ELR (cell line): ENCODE results near the gene ABAT.
"Not testable (repeated sequence)": the region's sequence is repeated elsewhere in the genome, so short reads cannot be mapped to it uniquely, and the experiment has no call there.

Source experiments
- DNase-seq: peaks from one replicate; pipeline ENCODE4 v3.0.0-alpha.2; 2015; ENCODE audit warnings: low read depth

ABAT gene

GRCh38 chr16:8742068-8742467, 67.7 kb downstream of the ABAT start:
- DNase-seq = no peak

DNA sequence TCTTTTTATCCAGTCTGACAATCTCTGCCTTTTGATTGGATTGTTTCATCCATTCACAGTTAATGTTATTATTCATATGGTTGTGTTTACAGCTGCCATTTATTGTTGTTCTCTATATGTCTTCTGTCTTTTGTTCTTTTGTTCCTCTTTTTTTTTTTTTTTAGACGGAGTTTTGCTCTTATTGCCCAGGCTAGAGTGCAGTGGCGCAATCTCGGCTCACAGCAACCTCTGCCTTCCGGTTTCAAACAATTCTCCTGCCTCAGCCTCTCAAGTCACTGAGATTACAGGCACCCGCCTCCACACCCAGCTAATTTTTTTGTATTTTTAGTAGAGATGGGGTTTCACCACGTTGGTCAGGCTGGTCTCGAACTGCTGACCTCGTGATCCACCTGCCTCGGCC, 74.5 kb downstream of the ABAT start:
- not testable (repeated sequence) for DNase-seq

GRCh38 chr16:8751481-8752311, 77.3 kb downstream of the ABAT start:
- peak; percentile 61 for DNase-seq

GRCh38 chr16:8752706-8753105, 78.3 kb downstream of the ABAT start:
- no peak for DNase-seq

DNA sequence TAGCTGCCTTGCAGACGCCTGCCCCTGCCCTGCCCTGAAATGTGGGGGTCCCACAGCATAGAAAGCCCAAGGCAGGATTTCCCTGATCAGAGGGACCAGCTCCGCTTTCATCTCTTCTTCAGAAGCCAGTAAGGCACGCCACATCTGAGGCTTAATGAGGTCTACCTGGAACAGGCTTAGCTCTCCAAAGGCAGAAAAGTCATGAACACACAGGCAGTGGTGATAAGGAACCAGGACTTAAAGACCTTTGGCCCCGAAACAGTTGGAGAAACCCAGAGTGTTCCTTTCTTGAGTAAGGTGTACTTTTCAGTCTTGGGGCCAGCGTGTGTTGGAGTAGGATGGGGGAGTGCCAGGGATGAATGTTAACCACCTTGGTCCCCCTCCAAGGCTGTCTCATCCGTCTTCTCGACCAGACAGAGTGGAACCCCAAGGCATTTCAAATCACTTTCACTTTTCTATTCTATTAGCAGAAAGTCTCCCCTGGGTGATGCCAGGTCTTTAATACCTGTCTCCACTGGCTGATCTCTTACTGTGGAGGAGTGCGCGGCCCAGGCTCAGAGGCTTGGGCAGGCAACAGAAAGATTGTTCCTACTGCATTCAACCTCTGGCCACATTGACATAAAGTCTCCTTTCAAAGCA, 79.1 kb downstream of the ABAT start:
- DNase-seq = no peak

- no peak for DNase-seq
Measured at GRCh38 chr16:8756755-8757154, 82.3 kb downstream of the ABAT start.

- no peak for DNase-seq
Measured at GRCh38 chr16:8758022-8758421, 83.6 kb downstream of the ABAT start.

GRCh38 chr16:8760021-8760420, 85.6 kb downstream of the ABAT start:
- DNase-seq = no peak

DNA sequence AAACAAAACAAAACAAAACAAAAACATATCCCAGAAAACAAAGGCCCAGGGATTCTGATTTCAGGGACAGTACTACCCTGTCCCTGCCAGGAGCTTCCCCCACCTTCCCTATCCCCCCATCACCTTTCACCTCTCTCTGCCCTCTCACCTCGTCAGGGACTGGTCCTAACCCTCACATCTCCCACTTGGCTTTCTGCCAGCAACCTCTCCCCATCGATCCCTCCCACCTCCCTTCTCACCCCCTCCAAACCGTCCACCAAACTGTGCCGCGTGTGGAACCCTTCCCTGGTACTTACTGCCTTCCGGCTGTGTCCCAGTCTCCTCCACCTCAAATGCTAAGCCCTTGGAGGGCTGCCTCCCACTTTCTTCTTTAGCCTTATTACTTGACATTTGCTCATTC, 86.7 kb downstream of the ABAT start:
- DNase-seq = no peak

DNA sequence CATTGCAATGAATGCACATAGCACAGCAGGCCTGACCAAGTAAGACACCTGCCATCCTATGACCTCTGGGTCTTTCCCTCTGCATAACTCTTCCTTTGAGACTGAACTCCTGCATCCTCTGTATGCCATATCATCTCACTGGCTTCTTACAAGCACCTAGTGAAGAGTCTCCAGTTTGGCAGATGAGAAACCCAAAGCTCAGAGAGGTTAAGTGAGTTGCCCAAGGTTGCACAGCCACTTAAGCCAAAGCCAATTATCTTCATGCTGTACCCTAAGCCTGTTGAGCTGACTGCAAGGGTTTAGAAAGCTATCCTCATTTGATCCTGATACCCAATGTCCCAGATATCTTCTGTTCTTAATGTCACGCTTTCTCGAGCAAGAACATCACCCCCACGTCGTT, 87.8 kb downstream of the ABAT start:
- no peak for DNase-seq

DNA sequence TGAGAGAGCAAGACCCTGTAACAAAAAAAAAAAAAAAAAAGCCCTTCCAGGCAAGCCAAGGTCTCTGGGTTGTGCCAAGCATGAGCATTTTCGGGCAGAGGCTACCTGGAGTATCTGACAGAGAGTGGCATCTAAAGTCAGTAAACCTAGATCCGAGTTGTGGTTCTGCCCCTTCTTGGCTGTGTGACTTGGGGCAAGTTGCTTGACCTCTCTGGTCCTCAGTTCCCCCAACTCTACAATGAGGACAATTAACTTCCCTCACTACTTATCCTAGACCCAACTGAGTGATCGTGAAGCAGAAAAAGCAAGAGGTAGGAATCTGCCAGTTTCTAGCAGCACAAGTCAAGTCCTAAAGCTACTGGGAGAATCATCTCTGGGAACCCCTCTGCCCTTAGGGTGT, 88.7 kb downstream of the ABAT start:
- DNase-seq = no peak

DNA sequence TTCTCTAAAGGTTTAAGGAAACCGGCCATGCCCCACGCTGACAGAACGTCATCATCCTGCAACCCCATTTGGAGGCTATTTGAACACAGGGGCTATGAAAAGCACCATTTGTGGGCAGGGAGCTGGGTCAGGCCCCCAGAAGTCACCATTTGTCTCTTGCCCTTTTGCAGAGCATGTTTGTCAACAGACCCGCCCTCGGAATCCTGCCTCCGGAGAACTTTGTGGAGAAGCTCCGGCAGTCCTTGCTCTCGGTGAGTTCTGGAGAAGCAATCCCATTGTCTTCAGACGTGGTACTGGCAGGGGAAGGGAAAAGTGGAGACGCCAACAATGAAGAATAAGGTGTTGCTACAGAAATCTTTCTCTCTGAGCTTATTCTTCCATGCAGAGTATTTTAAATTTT, 89.5 kb downstream of the ABAT start:
- DNase-seq = no peak

DNA sequence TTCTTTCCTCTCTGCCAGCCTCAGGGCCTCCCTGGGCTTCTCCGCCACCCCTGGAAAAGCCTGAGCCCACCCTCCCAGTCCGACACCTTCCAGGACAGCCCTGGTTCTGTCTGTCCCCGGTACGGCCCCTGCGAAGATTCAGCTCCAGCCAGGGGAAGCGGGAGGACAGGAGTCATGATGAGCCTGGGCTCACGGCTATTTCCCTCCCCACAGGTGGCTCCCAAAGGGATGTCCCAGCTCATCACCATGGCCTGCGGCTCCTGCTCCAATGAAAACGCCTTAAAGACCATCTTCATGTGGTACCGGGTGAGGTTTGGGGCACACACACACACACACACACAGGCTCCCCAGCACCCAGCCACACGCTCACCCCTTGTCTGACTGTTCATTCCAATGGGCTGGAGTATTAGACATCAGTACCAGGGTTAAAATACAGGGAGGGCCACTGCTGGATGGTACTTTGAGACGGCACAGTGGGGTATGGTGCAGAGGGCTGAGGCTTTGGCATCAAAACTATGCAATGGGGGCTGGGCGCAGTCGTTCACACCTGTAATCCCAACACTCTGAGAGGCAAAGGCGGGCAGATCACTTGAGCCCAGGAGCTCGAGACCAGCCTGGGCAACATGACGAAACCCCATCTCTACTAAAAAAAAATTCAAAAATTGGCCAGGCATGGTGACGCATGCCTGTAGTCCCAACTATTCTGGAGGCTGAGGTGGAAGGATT, 90.3 kb downstream of the ABAT start:
- DNase-seq = no peak

- DNase-seq = no peak
Measured at GRCh38 chr16:8767176-8767575, 92.8 kb downstream of the ABAT start.

GRCh38 chr16:8768283-8768682, 93.9 kb downstream of the ABAT start:
- DNase-seq = no peak

DNA sequence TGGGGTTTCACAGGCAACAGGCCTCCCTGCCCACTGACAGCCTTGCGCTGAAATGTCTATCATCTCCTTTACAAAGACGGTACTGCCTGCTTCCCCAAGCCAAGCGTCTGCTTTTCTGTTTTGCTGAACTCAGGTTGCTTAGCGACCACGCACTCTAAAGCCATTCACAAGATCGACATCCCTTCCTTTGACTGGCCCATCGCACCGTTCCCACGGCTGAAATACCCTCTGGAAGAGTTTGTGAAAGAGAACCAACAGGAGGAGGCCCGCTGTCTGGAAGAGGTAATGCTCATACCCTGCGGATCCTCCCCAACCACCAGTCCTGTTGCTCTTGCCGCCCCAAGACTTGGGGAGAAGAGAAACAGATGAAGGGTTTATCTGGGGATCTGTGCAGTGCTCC, 94.3 kb downstream of the ABAT start:
- DNase-seq = no peak

- no peak for DNase-seq
Measured at GRCh38 chr16:8773537-8773936, 99.1 kb downstream of the ABAT start.

GRCh38 chr16:8774208-8774607, 99.8 kb downstream of the ABAT start:
- DNase-seq = no peak

DNA sequence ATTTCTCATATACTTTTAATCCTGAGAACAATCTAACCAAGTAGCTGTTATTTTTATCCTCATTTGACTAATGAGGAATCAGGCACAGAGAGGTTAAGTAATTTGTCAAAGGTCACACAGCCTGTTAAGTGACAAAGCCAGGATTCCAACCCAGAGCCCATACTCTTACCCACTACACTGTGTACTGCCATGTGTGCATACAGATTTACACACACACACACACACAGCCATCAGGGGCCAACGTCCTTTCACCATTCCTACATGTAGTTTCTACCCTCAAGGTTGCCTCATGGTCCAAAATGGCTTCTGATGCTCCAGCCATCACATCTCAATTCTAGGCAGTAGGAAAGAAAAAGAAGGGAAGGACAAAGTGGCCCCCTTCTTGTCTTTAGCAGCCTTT, 100.9 kb downstream of the ABAT start:
- DNase-seq = no peak

GRCh38 chr16:8776129-8776584, 101.7 kb downstream of the ABAT start:
- no peak for DNase-seq

DNA sequence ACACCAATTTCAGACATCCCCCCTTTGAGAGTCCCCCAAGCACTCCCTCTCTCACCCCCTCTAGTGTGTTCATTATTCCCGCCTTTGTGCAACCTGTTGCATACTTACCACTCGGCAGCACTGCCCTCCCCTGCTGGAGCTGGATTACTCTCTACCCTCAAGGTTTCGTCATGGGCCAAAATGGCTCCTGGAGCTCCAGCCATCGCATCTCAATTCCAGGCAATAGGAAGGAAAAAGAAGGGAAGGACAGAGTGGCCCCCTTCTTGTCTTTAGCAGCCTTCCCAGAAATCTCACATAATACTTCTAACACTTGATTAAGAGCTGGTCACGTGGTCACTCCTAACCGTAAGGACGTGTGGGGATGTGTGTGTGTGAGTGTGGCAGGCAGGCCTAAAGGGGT, 102.8 kb downstream of the ABAT start:
- DNase-seq = no peak

GRCh38 chr16:8781797-8782196, 107.4 kb downstream of the ABAT start:
- DNase-seq = no peak

GRCh38 chr16:8782673-8783072, 108.3 kb downstream of the ABAT start:
- no peak for DNase-seq
